HG03060 (cell line): Measurements from ENCODE around the gene TRIM24.

Source experiments
- ATAC-seq: cut with Tn5 transposase; IDR thresholded peaks from one replicate; pipeline ENCODE4 v1.9.1; 2021; ENCODE audit warnings: low read depth, moderate number of reproducible peaks; ENCODE audit not compliant: unreplicated experiment

TRIM24 gene

GRCh38 chr7:138608275-138608674 lies 148.2 kb downstream of the TRIM24 start:
- ATAC-seq, result no peak

- no peak for ATAC-seq
These were observed 150.7 kb downstream of the TRIM24 start for GRCh38 chr7:138610671-138611170.

GRCh38 chr7:138613630-138614029 lies 153.6 kb downstream of the TRIM24 start:
- no peak for ATAC-seq

GRCh38 chr7:138616085-138616484 lies 156.0 kb downstream of the TRIM24 start:
- no peak for ATAC-seq

- ATAC-seq, result no peak
These were observed 158.4 kb downstream of the TRIM24 start for GRCh38 chr7:138618506-138618905.

GRCh38 chr7:138618933-138619332 lies 158.9 kb downstream of the TRIM24 start:
- no peak for ATAC-seq

GRCh38 chr7:138622841-138623240 lies 162.8 kb downstream of the TRIM24 start:
- no peak for ATAC-seq

GRCh38 chr7:138625084-138625848 lies 165.2 kb downstream of the TRIM24 start:
- no peak for ATAC-seq

- no peak for ATAC-seq
These were observed 165.8 kb downstream of the TRIM24 start for GRCh38 chr7:138625849-138626230.

- no peak for ATAC-seq
These were observed 166.8 kb downstream of the TRIM24 start for GRCh38 chr7:138626846-138627245.

GRCh38 chr7:138627361-138627760 lies 167.3 kb downstream of the TRIM24 start:
- ATAC-seq, result no peak

- no peak for ATAC-seq
These were observed 170.1 kb downstream of the TRIM24 start for GRCh38 chr7:138630059-138630610.

GRCh38 chr7:138632384-138632783 lies 172.3 kb downstream of the TRIM24 start:
- no peak for ATAC-seq

- no peak for ATAC-seq
These were observed 173.0 kb downstream of the TRIM24 start for GRCh38 chr7:138632826-138633602.
